Activated CD4-positive, alpha-beta T cell treated with anti-CD3 and anti-CD28 coated beads, Interleukin-10, Interleukin-2, amounts not matched to agents 100 ng/mL and 50 ng/mL, durations not matched to agents 16 hours and 8 hours (primary cell): ENCODE data around the gene DNAH11.
A peak's percentile ranks its signal among the peaks of the same experiment; 100 is the strongest.
"Not testable (repeated sequence)": the region's sequence is repeated elsewhere in the genome, so short reads cannot be mapped to it uniquely, and the experiment has no call there.

Experiments
- DNase-seq: peaks from one replicate; pipeline ENCODE4 v3.0.0-alpha.2; 2020

The DNAH11 gene, protein sequence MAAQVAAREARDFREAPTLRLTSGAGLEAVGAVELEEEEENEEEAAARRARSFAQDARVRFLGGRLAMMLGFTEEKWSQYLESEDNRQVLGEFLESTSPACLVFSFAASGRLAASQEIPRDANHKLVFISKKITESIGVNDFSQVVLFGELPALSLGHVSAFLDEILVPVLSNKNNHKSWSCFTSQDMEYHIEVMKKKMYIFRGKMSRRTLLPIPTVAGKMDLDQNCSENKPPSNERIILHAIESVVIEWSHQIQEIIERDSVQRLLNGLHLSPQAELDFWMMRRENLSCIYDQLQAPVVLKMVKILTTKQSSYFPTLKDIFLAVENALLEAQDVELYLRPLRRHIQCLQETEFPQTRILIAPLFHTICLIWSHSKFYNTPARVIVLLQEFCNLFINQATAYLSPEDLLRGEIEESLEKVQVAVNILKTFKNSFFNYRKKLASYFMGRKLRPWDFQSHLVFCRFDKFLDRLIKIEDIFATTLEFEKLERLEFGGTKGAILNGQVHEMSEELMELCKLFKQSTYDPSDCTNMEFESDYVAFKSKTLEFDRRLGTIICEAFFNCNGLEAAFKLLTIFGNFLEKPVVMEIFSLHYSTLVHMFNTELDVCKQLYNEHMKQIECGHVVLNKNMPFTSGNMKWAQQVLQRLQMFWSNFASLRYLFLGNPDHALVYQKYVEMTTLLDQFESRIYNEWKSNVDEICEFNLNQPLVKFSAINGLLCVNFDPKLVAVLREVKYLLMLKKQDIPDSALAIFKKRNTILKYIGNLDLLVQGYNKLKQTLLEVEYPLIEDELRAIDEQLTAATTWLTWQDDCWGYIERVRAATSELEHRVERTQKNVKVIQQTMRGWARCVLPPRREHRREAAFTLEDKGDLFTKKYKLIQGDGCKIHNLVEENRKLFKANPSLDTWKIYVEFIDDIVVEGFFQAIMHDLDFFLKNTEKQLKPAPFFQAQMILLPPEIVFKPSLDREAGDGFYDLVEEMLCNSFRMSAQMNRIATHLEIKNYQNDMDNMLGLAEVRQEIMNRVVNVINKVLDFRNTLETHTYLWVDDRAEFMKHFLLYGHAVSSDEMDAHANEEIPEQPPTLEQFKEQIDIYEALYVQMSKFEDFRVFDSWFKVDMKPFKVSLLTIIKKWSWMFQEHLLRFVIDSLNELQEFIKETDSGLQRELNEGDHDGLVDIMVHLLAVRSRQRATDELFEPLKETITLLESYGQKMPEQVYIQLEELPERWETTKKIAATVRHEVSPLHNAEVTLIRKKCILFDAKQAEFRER (N-terminal part only)

GRCh38 chr7:21542891-21543527 is at the start of gene DNAH11:
Gene DNAH11 (plus strand): TSS chr7:21543039. CDS start chr7:21543246, 207 bp downstream.
- DNase-seq: peak; percentile 22

- DNase-seq: no peak
Measured at GRCh38 chr7:21495731-21496130, 47.1 kb upstream of the DNAH11 start.

DNA sequence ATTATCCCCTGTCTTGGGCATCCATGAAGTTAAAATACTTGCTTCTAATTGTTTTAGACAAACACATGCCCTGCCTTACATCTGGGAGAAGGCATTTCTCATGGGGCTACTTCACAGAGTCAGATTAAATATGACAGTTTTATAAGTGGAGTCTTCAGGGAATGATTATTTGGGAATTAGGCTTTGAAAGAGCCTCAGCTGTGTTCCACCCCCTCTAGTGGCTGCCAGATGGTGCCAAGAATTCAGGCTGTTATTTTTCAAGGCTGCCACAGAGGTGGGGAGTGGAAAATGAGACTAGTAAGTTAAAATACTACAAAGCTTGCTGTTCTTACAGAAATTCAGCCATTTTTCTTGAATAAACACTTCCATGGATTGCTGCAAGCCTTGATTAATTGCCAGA is 45.8 kb upstream of the DNAH11 start:
- DNase-seq: no peak

GRCh38 chr7:21500117-21500832 is 42.6 kb upstream of the DNAH11 start:
- no peak for DNase-seq

- DNase-seq: no peak
Measured at GRCh38 chr7:21504021-21504420, 38.8 kb upstream of the DNAH11 start.

GRCh38 chr7:21507627-21508343 is 35.1 kb upstream of the DNAH11 start:
- peak; percentile 23 for DNase-seq

DNA sequence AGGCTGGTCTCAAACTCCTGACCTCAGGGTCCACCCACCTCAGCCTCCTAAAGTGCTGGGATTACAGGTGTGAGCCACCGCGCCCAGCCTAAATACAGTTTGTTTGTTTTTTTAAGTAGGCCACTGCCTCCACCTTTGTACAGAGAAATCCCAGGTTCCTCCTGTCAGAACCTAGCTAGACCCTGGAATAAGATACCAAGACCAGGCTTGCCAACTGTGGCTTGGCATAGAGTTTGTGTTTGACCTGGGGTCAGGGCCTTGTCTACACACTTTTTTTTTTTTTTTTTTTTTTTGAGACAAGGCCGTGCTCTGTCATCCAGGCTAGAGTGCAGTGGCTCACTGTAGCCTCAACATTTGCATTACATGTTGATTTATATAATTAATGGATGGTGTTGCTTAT is 34.3 kb upstream of the DNAH11 start:
- no peak for DNase-seq

- no peak for DNase-seq
Measured at GRCh38 chr7:21514062-21514461, 28.8 kb upstream of the DNAH11 start.

- no peak for DNase-seq
Measured at GRCh38 chr7:21524680-21525079, 18.2 kb upstream of the DNAH11 start.

GRCh38 chr7:21526007-21526406 is 16.8 kb upstream of the DNAH11 start:
- peak; percentile 13 for DNase-seq

GRCh38 chr7:21526448-21526847 is 16.4 kb upstream of the DNAH11 start:
- no peak for DNase-seq

- DNase-seq: not testable (repeated sequence)
Measured at GRCh38 chr7:21532485-21532884, 10.4 kb upstream of the DNAH11 start.

DNA sequence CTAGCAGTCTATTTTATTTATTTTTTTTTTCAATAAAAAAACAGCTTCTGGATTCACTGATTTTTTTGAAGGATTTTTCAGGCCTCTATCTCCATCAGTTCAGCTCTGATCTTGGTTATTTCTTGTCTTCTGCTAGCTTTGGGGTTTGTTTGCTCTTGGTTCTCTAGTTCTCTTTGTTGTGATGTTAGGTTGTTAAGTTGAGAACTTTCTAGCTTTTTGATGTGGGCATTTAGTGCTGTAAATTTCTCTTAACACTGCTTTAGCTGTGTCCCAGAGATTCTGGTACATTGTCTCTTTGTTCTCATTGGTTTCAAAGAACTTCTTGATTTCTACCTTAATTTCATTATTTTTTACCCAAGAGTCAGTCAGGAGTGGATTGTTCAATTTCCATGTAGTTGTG is 9.2 kb upstream of the DNAH11 start:
- DNase-seq: not testable (repeated sequence)

- DNase-seq: not testable (repeated sequence)
Measured at GRCh38 chr7:21536445-21537118, 6.3 kb upstream of the DNAH11 start.

DNA sequence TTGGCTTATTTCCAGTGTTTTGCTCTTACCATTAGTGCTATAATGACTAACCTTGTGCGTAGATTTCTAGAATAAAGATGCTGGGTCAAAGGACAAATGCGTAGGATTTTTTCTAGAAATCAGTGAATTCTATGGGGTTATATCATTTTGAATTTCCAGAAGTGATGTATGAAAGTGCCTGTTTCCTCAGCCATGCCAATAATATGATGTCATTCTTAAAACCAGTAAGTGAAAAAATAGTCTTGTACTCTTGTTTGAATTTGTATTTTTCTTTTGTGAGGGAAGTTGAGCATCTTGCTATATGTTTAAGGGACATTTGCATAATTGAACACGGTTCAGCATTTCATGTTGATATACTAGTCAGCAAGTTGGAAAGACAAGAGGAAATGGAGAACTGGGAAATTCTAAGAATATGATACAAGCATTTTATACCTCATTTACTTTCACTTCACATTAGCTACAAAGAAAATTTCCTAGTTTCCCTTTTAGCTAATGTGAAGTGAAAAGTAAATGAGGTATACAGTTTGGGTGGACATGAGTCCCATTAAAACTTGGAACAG is 3.8 kb upstream of the DNAH11 start:
- no peak for DNase-seq

DNA sequence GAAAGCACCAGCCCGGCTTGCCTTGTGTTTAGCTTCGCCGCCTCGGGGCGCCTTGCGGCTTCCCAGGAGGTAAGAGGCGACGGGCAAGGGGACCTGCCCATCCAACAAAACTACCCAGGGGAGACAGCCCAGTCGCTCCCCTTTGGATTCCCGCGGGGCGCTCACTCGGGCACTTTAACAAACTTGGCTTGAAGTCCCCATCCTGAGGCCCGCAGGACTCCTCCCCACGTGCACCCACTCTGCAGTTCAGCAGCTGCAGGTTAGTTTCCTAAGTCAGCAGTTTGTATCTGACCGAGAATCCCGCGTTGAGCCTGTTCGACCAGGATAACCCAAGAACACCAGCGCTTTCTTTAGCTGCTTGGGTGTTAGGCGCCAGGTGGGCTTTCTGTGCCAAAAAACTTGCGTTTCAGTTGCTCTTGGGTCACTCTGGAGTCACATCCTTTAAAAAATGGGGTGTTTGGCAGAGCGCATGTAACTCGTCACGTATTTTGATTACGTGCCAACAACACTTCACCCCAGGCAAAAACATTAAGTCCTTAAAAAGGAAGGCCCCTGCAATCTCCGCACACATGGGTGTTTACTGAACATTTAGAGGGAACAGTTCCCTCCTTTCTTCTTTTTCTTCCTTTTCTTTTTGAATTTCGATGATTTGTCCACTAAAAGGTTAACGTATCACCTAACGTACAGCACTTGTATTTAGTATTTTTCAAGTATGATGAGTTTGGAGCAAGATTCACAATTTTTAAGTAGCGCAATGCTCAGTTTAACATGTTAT is 876 bp downstream of the DNAH11 start:
- no peak for DNase-seq

GRCh38 chr7:21544303-21544656 is 1.4 kb downstream of the DNAH11 start:
- DNase-seq: no peak

DNA sequence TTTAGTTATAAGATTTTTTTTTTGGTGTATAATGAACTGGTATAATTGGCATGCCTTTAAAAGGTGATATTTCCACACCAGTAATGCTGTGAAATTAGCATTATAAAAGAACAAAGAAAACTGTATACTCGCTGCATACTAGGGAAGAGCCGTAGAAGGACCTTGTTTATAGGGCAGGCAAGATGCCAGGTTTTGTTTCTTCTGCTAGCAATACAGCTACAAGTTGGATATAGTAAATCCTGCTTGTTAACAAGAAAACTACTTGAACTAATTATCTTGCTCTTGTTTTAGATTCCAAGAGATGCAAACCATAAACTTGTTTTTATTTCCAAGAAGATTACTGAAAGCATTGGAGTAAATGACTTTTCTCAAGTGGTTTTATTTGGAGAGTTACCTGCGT is 1.9 kb downstream of the DNAH11 start:
- DNase-seq: no peak

DNA sequence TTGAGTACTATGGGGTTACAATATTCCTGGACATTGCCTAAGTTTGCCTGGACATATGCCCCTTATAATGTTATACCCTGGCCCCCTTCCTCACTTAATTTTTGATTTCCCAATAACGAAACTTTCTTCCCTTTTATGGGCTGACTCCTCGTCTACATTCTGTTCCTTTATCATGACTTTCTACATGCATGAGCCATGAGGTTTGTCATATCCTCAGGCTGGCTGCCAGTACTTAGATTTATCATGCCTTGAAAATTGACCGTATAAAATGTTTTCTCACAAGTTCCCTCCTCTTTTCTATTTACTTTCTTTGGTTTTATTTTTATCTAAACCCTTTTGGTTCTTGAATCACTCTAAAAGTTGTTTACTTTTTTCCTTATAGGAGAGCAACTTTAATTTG is 4.7 kb downstream of the DNAH11 start:
- no peak for DNase-seq

DNA sequence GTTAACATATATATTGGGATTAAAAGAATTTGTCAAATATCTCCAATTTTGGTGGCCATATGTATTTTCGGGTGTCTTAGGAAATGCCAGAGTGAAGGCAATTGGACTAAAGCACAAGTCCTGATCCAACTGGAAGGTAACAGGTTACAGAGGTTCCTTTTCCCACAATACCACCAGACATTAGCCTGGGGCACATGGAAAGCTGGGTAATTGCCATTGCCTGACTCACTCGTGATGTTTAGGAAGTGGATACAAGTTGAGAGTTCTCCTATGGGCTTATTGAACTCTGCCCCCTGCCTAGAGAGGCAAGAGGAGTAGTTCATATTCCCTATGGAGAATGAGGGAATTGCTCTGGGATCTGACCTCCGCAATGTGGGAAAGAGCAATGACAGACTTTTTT is 5.7 kb downstream of the DNAH11 start:
- no peak for DNase-seq
